ENCODE measurements around the gene KITLG. TPM values are rescaled to one million over a fixed set of nuclear protein-coding genes. Genes with fewer than 3 reads are reported as not detected.
A peak's percentile ranks its signal among the peaks of the same experiment; 100 is the strongest.
"Not testable (repeated sequence)": the region's sequence is repeated elsewhere in the genome, so short reads cannot be mapped to it uniquely, and the experiment has no call there.

Gene KITLG
- total RNA-seq (2014; rRNA removed; shearing (Covaris generic)) = 8.7 and 9.5 TPM in 2 replicates
- 4.5 and 4.6 TPM in 2 replicates for polyA plus RNA-seq (2015; cell fraction: cytosol; rRNA removed)
- polyA plus RNA-seq (2015; cell fraction: nucleus; rRNA removed) = 2.6 and 3.5 TPM in 2 replicates

DNA sequence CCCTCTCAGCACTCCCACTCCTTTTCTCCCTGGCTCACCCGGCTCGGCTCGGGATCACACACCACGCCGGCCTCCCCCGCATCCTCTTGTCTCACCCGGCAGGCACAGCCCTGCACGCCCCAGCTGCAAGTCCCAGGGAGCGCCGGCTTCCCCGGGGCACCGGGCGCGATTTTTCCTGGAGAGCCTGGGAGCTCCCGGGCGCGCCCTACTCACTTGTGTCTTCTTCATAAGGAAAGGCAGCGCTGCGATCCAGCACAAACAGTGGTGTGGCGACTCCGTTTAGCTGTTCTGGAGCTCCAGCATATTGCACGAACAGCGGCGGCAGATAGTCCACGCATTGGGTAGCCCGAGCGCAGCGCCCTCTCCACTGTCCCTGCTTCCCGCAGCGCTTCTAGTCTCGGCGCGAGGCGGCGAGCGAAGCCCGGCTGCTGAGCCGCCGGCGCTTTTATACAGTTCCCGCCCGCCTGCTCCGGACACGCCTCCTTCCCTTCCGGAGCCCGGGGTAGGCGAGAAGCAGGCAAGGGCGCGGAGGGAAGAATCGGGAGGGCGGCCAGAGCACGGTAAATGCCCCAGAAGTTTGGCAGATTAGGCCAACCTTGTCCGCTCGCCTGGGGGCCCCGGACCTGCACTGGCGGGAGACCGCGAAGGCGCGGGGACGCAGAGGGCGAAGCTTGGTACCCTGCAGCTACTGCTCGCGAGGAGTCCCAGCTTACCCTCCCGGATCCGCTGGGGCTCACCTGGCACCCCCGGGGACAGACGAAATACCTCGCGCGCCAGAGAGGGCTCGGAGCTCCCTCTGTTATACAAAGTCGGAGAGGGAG, at the start of gene KITLG:
TSS of gene KITLG (minus strand) at position 421 of the 821 bp plus-strand sequence. CDS start at position 228, 193 bp downstream.
- peak; percentile 79 for DNase-seq (ENCODE audit: low read depth)

- no peak for DNase-seq (ENCODE audit: low read depth)
These were observed 48.7 kb upstream of the KITLG start for GRCh38 chr12:88628856-88629509.

GRCh38 chr12:88628035-88628434, 47.8 kb upstream of the KITLG start:
- not testable (repeated sequence) for DNase-seq (ENCODE audit: low read depth)

- DNase-seq (ENCODE audit: low read depth) = no peak
These were observed 47.2 kb upstream of the KITLG start for GRCh38 chr12:88627501-88627900.

DNA sequence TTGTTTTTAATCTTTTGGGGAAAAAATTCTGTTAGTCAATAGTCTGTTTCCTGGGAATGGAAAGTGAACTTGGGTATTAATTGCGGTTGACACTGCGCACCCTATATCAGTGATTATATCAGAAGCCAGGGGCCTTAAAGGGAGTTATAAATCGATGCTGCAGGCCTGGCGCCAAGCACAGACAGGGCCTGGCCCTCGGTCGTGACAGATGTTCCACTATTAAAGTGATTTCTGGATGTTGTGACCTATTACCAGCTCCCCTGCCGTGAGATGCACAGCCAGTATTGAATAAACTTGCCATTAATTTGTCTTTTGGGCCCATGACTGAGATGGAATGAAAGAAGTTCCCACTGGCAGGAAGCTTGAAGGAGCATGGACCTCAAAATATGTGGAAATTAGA, 45.1 kb upstream of the KITLG start:
- no peak for DNase-seq (ENCODE audit: low read depth)

- peak; percentile 10 for DNase-seq (ENCODE audit: low read depth)
These were observed 44.6 kb upstream of the KITLG start for GRCh38 chr12:88624911-88625310.

GRCh38 chr12:88623777-88624548, 43.7 kb upstream of the KITLG start:
- no peak for DNase-seq (ENCODE audit: low read depth)

DNA sequence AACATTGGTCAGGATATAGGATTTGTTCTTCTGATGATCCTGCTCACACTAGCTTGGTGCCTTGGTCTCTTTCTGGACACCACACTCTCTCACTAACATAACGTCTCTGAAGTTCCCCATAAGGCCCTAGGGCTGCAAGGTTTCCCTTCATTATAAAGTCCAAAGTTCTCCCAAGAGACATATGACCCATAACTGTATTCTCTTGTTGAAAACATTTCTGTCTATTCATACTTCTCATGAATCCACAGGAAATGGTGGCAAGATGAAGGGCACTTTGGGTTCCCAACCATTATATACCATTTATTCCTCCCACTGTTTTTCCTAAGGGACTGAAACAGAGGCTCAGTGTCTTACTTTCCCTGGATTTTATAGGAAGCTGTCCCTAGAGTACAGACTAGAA, 37.1 kb upstream of the KITLG start:
- DNase-seq (ENCODE audit: low read depth) = no peak

DNA sequence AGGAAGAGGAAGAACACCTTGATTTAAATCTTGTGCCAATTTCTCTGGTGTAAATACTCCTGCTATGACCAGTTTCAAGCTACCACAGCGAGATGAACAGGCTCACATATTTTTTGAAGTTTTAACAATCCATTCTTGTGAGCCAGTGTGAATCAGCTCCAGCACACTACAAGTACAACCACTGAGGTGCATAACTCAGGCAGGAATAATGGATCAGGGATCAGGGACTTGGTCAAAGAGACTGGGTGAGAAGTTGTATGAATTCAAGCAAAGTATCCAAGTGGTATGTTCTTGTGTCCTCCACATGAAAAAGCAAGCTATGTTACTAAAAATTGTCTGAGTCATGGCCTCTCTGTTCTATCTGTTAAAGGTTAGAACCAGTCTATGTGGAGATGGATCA, 35.2 kb upstream of the KITLG start:
- no peak for DNase-seq (ENCODE audit: low read depth)

DNA sequence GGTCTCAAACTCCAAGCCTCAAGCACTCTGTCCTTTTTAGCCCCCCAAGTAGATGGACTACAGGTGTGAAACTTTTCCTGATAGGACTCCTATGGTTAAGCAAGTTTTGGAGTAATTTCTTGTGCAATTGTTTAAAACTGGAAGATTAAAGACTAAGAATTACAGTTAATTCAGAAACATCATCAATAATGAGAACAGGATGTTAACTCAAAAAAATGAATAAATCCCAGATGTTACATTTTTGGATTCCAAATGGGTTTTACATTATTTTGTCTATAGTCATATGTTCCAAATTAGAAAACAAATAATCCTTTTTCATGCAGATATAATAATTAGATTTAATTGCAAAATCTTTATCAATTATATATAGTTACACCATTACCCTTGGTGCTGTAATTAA, 24.4 kb upstream of the KITLG start:
- no peak for DNase-seq (ENCODE audit: low read depth)

DNA sequence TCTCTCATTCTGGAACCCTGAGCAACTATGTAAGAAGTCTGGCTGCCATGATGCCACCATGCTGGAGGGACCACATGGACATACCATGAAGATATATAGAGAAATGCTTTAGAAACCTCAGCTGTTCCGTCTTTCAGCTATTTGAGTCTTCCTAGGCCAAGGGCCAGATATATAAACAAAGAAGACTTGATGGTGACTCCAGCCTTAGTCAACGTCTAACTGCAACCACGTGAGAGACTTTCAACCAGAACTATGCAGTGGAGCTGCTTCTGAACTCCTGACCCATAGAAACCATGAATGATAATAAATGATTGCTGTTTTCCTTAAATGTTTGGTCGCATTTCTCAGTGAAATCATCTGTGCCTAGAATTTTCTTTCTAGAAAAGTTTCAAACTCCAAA, 20.0 kb upstream of the KITLG start:
- DNase-seq (ENCODE audit: low read depth) = peak; percentile 76

DNA sequence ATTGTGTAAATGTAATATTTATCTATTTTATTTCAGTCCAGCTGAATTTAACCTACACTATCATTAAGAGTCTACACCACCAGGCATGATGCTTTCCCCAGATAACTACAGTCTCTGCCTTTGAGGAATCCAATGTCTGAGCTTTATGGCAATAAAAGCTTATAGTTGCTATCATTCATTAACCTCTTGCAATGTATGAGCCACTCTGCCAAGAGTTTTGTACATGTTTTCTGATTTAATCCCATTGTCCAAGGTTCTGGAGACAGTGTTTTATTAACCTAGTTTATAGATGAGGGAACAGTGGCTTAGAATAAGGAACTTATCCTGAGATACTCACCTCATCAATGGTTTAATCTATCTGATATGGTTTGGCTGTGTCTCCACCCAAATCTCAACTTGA, 17.1 kb upstream of the KITLG start:
- DNase-seq (ENCODE audit: low read depth) = no peak

- no peak for DNase-seq (ENCODE audit: low read depth)
These were observed 15.4 kb upstream of the KITLG start for GRCh38 chr12:88595697-88596096.

GRCh38 chr12:88594780-88595179, 14.5 kb upstream of the KITLG start:
- DNase-seq (ENCODE audit: low read depth) = no peak

GRCh38 chr12:88591343-88591742, 11.1 kb upstream of the KITLG start:
- no peak for DNase-seq (ENCODE audit: low read depth)

- DNase-seq (ENCODE audit: low read depth) = no peak
These were observed 10.6 kb upstream of the KITLG start for GRCh38 chr12:88590851-88591250.

DNA sequence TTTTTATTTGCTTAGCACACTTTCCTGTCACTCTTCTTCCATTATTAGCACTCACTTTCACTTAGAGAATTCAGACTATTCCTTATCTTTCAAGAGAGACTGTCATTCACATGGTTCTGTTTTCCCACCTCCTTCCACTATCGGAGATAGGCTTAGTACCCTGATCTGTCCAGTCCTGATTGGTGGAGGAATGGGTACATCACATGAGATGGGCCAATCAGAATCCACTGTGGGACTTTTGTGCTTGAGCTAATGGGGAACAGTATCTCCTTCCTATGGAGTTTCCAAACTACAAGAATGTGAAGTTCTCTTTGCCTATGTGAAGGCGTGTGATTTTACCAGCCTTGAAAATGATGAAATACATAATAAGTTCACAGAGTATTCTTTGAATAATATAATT, 4.8 kb upstream of the KITLG start:
- no peak for DNase-seq (ENCODE audit: low read depth)

DNA sequence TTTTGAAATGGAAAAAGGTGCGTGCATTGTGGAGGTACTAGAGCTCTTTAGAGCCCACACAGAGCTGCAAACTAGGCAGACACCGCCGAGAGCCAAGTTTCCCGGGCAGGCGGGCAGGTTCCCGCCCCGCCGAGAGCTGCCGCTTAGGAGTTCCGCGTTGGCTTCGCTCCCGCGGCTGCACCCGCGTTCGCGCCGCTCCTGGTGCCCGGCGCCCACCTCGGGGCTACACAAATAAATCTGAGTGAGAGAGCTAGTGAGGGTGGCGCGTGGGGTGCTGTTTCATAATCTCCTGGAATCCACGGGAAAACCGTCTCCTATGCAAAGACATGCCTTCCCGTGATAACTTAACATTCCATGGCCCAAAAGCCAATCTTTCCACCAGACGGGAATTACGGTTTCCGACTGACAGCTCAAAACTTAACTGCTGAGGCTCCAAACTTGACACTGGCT, 645 bp downstream of the KITLG start:
- peak; percentile 31 for DNase-seq (ENCODE audit: low read depth)

- DNase-seq (ENCODE audit: low read depth) = peak; percentile 35
These were observed 1.1 kb downstream of the KITLG start for GRCh38 chr12:88579161-88579517.

DNA sequence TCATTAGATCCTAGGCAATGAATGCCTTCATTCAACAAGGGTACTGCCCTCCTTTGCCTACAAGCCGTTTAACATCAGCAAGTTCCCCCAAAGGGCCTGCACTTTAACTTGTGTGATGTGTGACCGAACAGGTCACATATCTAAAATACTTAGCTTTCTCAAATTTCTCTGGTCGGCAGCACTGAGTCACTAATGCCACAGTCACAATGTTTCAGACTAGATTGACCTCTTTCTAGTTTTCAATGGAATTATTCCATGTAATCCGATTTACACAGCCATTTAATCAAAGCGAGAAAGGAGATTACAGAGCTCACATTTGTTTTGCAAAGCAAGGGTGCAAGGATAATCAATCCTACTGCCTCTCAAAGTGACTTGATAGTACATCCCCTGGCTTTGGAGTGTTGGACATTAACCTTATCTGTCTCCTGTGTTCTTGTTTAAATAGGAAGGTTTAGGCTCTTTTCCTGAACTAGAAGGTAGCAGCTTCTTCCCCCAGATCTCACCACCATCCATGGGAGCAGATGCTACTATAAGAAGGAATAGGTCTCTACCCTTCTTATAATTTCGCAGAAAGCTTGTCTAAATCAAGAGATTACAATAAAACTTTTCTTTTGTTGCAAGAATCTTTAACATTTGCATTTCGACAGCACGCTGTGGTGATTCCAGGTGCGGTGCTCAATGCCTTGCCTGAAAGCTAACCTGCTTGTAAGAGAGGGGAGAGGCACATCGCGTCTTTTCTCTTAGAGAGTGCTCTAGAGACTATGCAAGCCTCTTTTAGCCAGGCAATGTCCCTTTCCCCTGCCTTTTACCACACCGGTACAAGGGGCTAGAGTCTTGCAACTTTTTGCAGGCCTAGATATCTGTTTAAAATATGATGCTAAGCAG, 1.8 kb downstream of the KITLG start:
- DNase-seq (ENCODE audit: low read depth) = no peak

- DNase-seq (ENCODE audit: low read depth) = no peak
These were observed 2.7 kb downstream of the KITLG start for GRCh38 chr12:88577537-88577936.
